ENCODE measurements around the gene GNG12. TPM values are rescaled to one million over a fixed set of nuclear protein-coding genes. Genes with fewer than 3 reads are reported as not detected.
A peak's percentile ranks its signal among the peaks of the same experiment; 100 is the strongest.

Gene GNG12
- polyA plus RNA-seq, 1 donor (not counting 4 experiments of a cell fraction or from before 2014, with no cell fraction given) = 208 TPM

DNA sequence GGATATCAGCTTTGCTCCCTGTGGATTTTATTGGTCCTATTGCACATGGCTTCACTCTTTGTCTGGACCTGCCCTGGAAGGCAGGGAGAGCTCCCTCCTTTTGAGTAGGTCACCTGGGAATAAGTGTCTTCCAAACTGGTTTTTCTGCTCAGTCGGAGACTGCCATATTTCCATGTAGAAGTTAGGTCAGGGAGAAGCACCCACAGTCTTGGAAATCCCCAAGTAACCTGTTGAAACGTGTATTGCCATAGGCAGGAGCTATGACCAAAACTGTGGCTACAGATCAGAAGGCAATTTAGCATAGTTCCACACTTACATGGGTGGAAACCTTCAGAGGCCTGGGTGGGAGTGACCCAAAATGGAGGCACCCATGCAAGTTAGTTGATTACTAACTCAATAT is 3.5 kb upstream of the GNG12 start:
- H3K4me3 ChIP-seq (ENCODE audit: control insufficient read depth in 2 of 3, extremely low read depth in 1 of 3, insufficient read depth in 2 of 3, low read depth in 1 of 3, low read length in 3 of 3) = no peak overlapping the region
- H3K4me2 ChIP-seq (ENCODE audit: control insufficient read depth, extremely low read depth, insufficient read depth, low read depth, low read length) = peak overlapping the region; percentile 80
- no peak overlapping the region for H2AFZ ChIP-seq (ENCODE audit: control insufficient read depth, low read length)
- H4K20me1 ChIP-seq (ENCODE audit: control insufficient read depth, extremely low read depth, insufficient read depth, low read length) = no peaks in the 10 kb centered on the region
- peak overlapping the region; percentile 20 for H3K9ac ChIP-seq (ENCODE audit: control insufficient read depth, extremely low read depth, insufficient read depth, low read length)
- no peaks in the 10 kb centered on the region for H3K36me3 ChIP-seq (ENCODE audit: control insufficient read depth in 2 of 2, extremely low read depth in 1 of 2, insufficient read depth in 2 of 2, low read length in 2 of 2)
- H3K27me3 ChIP-seq (ENCODE audit: control insufficient read depth, extremely low read depth, insufficient read depth, low read length) = no peaks in the 10 kb centered on the region
- TF ChIP-seq, protein P1, sequence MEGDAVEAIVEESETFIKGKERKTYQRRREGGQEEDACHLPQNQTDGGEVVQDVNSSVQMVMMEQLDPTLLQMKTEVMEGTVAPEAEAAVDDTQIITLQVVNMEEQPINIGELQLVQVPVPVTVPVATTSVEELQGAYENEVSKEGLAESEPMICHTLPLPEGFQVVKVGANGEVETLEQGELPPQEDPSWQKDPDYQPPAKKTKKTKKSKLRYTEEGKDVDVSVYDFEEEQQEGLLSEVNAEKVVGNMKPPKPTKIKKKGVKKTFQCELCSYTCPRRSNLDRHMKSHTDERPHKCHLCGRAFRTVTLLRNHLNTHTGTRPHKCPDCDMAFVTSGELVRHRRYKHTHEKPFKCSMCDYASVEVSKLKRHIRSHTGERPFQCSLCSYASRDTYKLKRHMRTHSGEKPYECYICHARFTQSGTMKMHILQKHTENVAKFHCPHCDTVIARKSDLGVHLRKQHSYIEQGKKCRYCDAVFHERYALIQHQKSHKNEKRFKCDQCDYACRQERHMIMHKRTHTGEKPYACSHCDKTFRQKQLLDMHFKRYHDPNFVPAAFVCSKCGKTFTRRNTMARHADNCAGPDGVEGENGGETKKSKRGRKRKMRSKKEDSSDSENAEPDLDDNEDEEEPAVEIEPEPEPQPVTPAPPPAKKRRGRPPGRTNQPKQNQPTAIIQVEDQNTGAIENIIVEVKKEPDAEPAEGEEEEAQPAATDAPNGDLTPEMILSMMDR (optimal IDR thresholded peaks at IDR 0.05 in 1 of 3, IDR thresholded peaks at IDR 0.05 in 1 of 3, conservative IDR thresholded peaks at IDR 0.05 in 1 of 3; ENCODE audit: extremely low read depth in 1 of 3, insufficient read depth in 2 of 3, low read length in 3 of 3) = no peak
- TF ChIP-seq EZH2 (IDR thresholded peaks at IDR 0.05; ENCODE audit: low read length) = no peak
- DNase-seq (ENCODE audit: low read depth, low spot score) = peak; percentile 78
- FAIRE-seq = peak; percentile 97
- H3K79me2 ChIP-seq (ENCODE audit: control insufficient read depth, insufficient read depth, low read length) = peaks cover 13% of the 10 kb centered on the region
- H3K9me1 ChIP-seq (ENCODE audit: control insufficient read depth, extremely low read depth, insufficient read depth, low read length) = no peaks in the 10 kb centered on the region
- dilution Hi-C loops (cut with MboI; ENCODE audit: extremely low pct_ligation_motif_present, low sequenced_read_pairs) = no loop called here
- peaks cover 77% of the 10 kb centered on the region for H3K4me1 ChIP-seq (ENCODE audit: control insufficient read depth, extremely low read depth, insufficient read depth, low read length)
- H3K27ac ChIP-seq (ENCODE audit: control insufficient read depth, insufficient read depth, low read length) = peak overlapping the region; percentile 74
- H3K9me3 ChIP-seq (ENCODE audit: control insufficient read depth, low read depth, low read length) = no peaks in the 10 kb centered on the region

DNA sequence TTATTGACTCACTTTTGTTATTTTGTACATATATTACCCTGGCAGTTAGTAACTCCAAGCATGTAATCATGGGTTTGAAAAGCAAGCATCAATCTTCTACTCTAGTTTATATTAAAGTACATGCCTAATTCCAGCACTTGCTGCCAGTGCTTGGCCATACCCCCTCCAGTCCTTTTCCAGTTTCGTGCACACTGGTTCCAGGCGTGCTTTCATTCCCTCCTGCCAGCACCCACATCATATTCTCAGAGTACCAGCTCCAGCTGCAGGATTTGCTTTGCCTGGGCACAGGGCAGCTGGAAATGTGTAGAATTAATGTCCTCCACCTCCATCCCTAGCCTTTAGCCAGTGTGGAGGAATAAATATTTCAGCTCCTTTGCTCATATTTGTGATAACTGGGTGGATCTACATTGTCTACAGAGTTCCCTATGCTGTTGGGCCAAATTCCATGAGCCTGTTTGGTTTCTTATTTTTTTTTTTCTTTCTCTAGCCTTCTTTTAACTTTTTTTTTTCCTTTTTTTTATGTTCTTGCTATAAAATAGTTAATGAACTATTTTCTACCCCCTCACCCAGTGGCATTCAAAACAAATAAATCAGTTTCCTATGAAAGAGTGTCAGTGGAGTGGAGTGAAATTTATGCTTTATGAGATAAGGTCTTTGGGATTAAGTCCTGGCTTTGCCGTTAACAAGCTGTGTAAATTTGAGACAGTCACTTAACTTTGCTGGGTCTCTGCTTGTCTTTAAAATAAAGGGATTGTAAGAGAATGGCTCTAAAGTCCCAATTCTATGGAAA is 2.6 kb upstream of the GNG12 start:
- H3K4me1 ChIP-seq (ENCODE audit: control insufficient read depth, extremely low read depth, insufficient read depth, low read length) = peaks cover 74% of the 10 kb centered on the region
- no peaks in the 10 kb centered on the region for H3K9me1 ChIP-seq (ENCODE audit: control insufficient read depth, extremely low read depth, insufficient read depth, low read length)
- H3K27ac ChIP-seq (ENCODE audit: control insufficient read depth, insufficient read depth, low read length) = peak overlapping the region; percentile 74
- no peaks in the 10 kb centered on the region for H3K36me3 ChIP-seq (ENCODE audit: control insufficient read depth in 2 of 2, extremely low read depth in 1 of 2, insufficient read depth in 2 of 2, low read length in 2 of 2)
- no peaks in the 10 kb centered on the region for H3K9me3 ChIP-seq (ENCODE audit: control insufficient read depth, low read depth, low read length)
- no peak for TF ChIP-seq EZH2 (IDR thresholded peaks at IDR 0.05; ENCODE audit: low read length)
- TF ChIP-seq, protein P1 (optimal IDR thresholded peaks at IDR 0.05 in 1 of 3, IDR thresholded peaks at IDR 0.05 in 1 of 3, conservative IDR thresholded peaks at IDR 0.05 in 1 of 3; ENCODE audit: extremely low read depth in 1 of 3, insufficient read depth in 2 of 3, low read length in 3 of 3) = no peak
- no peaks in the 10 kb centered on the region for H3K27me3 ChIP-seq (ENCODE audit: control insufficient read depth, extremely low read depth, insufficient read depth, low read length)
- dilution Hi-C loops (cut with MboI; ENCODE audit: extremely low pct_ligation_motif_present, low sequenced_read_pairs) = no loop called here
- H2AFZ ChIP-seq (ENCODE audit: control insufficient read depth, low read length) = no peak overlapping the region
- H3K4me2 ChIP-seq (ENCODE audit: control insufficient read depth, extremely low read depth, insufficient read depth, low read depth, low read length) = peak overlapping the region; percentile 80
- peak overlapping the region in 2 of 3 experiments; percentile 7 to 24 for H3K4me3 ChIP-seq (ENCODE audit: control insufficient read depth in 2 of 3, extremely low read depth in 1 of 3, insufficient read depth in 2 of 3, low read depth in 1 of 3, low read length in 3 of 3)
- peaks cover 22% of the 10 kb centered on the region for H3K79me2 ChIP-seq (ENCODE audit: control insufficient read depth, insufficient read depth, low read length)
- FAIRE-seq = no peak
- DNase-seq (ENCODE audit: low read depth, low spot score) = no peak
- H3K9ac ChIP-seq (ENCODE audit: control insufficient read depth, extremely low read depth, insufficient read depth, low read length) = peak overlapping the region; percentile 20
- H4K20me1 ChIP-seq (ENCODE audit: control insufficient read depth, extremely low read depth, insufficient read depth, low read length) = no peaks in the 10 kb centered on the region

All from keratinocyte (primary cell).